Left lung (tissue), 10 donors: ENCODE data around the gene BAHCC1. TPM values are rescaled to one million over a fixed set of nuclear protein-coding genes. Genes with fewer than 3 reads are reported as not detected.
"Not testable (repeated sequence)": the region's sequence is repeated elsewhere in the genome, so short reads cannot be mapped to it uniquely, and the experiment has no call there.

Source experiments
- ATAC-seq: fragments of 200-7000 bp; cut with Tn5 transposase; one replicate; pipeline ENCODE4 v1.9.1; 2020; ENCODE audit warnings: moderate library complexity
- DNase-seq, 4 donors: peaks; one replicate each; pipeline ENCODE4 v3.0.0-alpha.2; 2013 to 2020
- H3K27ac ChIP-seq, 2 donors: fragments of 200-600 bp; sonication (generic) in 1 of 2; one replicate each; pipeline versions ENCODE4 v1.5.0 to v1.8.0; 2020 to 2021
- H3K27me3 ChIP-seq, 2 donors: fragments of 200-600 bp; sonication (generic) in 1 of 2; one replicate each; pipeline versions ENCODE4 v1.5.0 to v1.8.0; 2020 to 2021
- H3K36me3 ChIP-seq, 2 donors: fragments of 200-600 bp; sonication (generic) in 1 of 2; one replicate each; pipeline versions ENCODE4 v1.5.0 to v1.8.0; 2020 to 2021
- H3K4me1 ChIP-seq, 2 donors: fragments of 200-600 bp; one replicate each; pipeline ENCODE4 v1.8.0; 2021
- H3K4me3 ChIP-seq, 2 donors: fragments of 200-600 bp; sonication (generic) in 1 of 2; one replicate each; pipeline versions ENCODE4 v1.5.0 to v1.8.0; 2020 to 2021; ENCODE audit warnings: mild to moderate bottlenecking in 1 of 2
- H3K9me3 ChIP-seq, 2 donors: fragments of 200-600 bp; sonication (generic) in 1 of 2; one replicate each; pipeline versions ENCODE4 v1.5.0 to v1.8.0; 2020 to 2021
- CTCF ChIP-seq, 2 donors: fragments of 200-600 bp; sonication (generic) in 1 of 2; IDR thresholded peaks; one replicate each; pipeline versions ENCODE4 v1.5.0 to v1.8.0; 2021; ENCODE audit warnings: antibody characterized with exemption in 2 of 2
- intact Hi-C, 2 donors: fragments of 100-400 bp; cut with DNase I; formaldehyde crosslinking; loops; one replicate each; pipeline versions ENCODE4 v1.11.2 to v1.14.2; 2022
- polyA plus RNA-seq, 6 donors: library from polyadenylated mRNA; unstranded; fragments of 120-200 nt; gene quantifications; one replicate each; pipeline ENCODE4 v1.2.1, GENCODE V29; 2013; ENCODE audit not compliant: insufficient read length in 6 of 6
- total RNA-seq, 2 donors: library from RNA; stranded (reverse); fragmentation: NEBNext Ultra II Directional; extraction: Animal tissue kit (Norgen Biotek cat#: 25700); gene quantifications; one replicate each; pipeline ENCODE4 v1.2.1, GENCODE V29; 2021
- donor health status: DM: no; HTN: yes; CAD: no.
- donor health status: DM: no; HTN: no; CAD: no.

BAHCC1 gene
- total and polyA plus RNA-seq, 8 donors: 13.6 to 28.5 (median 21.4) TPM

- no peak for TF ChIP-seq CTCF (IDR thresholded peaks at IDR 0.05)
- peak; percentile 55 for ATAC-seq
- H3K4me3 ChIP-seq: no peak overlapping the region
- intact Hi-C loops: no loop called here
- no peak overlapping the region for H3K27ac ChIP-seq
- no peaks in the 10 kb centered on the region for H3K36me3 ChIP-seq
- H3K27me3 ChIP-seq: peaks cover 0 to 44% of the 10 kb centered on the region in 2 donors
- DNase-seq: peak in 1 of 4 donors; percentile 79
- H3K9me3 ChIP-seq: no peaks in the 10 kb centered on the region
- peaks cover 3 to 47% of the 10 kb centered on the region in 2 donors for H3K4me1 ChIP-seq
These were observed 46.9 kb upstream of the BAHCC1 start for GRCh38 chr17:81348097-81349055.

DNA sequence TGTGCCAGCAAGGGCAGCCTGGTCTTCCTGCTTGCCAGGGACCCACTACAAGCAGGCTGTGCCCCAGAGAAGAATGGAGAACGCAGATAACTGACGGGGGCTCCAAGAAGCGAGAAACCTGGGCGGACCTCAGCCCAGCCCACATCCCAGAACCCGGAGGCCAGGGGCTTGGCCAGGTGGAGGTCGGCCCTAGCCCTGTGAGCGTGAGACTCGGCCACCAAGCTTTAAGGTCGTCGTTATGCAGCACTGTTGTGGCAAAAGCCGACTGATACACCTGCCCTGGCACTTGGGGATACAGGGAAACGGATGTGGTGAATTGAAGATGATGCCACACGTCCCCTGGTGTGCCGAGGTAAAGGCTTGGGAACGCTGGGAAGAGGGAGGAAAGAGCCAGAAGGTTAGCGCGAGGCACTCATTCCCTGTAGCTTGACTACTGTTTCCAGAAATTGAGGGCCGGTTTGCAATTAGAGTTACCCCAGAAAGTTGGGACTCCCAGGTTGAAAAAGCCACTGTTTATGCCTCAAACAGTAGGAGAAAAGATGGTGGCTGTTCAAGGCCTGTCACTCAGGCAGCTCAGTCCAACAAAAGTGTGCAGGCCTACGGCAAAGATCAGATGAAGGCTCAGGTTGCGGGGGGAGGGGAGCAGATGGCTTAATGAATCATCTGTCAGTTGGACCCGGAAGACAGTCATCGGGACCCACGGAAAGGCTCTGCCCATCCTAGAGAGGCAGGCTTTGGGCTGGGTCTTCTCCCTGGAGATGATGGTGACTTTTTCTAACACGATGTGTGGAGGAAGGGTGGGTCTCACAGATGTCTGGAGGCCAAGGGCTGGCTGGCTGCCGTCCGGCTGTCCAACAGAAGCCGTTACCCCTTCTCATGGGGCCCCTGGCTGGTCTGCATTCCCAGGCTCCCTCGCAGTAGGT is 45.6 kb upstream of the BAHCC1 start:
- H3K27ac ChIP-seq: no peak overlapping the region
- no peaks in the 10 kb centered on the region for H3K9me3 ChIP-seq
- peaks cover 0 to 31% of the 10 kb centered on the region in 2 donors for H3K27me3 ChIP-seq
- intact Hi-C loops: no loop called here
- ATAC-seq (no peak), DNase-seq (no peak)
- H3K4me3 ChIP-seq: no peak overlapping the region
- no peaks in the 10 kb centered on the region for H3K36me3 ChIP-seq
- no peak for TF ChIP-seq CTCF (IDR thresholded peaks at IDR 0.05)
- H3K4me1 ChIP-seq: peaks cover 3 to 34% of the 10 kb centered on the region in 2 donors

DNA sequence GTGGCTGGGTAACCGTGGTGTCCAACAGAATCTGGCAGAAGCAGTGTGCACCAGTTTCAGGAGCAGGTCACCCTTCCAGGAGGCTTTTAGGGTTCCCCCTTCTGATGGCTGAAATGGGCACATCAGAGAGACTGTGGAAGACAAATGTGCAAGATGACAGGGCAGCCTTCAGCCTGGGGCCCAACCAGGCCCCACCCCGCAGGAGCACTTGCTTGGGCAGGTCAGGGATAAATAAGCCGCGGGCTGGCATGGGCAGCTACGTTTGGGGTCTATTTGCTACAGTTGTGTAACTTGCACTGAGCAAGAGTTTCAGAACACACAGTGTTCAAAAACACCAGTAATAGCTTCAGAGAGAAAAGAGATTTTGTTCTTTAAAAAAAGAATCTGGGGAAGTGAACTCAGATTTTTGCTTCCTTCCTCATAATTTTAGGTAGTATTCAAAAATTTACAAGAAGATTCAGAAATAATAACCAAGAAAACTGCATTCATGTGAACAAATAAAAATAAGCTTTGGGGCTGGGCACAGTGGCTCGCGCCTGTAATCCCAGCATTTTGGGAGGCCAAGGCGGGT is 44.9 kb upstream of the BAHCC1 start:
- no peak for TF ChIP-seq CTCF (IDR thresholded peaks at IDR 0.05)
- H3K36me3 ChIP-seq: no peaks in the 10 kb centered on the region
- H3K27me3 ChIP-seq: peaks cover 0 to 24% of the 10 kb centered on the region in 2 donors
- intact Hi-C loops: no loop called here
- peaks cover 3 to 29% of the 10 kb centered on the region in 2 donors for H3K4me1 ChIP-seq
- H3K27ac ChIP-seq: no peak overlapping the region
- no peak for ATAC-seq
- no peaks in the 10 kb centered on the region for H3K9me3 ChIP-seq
- DNase-seq: no peak
- no peak overlapping the region for H3K4me3 ChIP-seq

- ATAC-seq, intact Hi-C loops, H3K4me3 ChIP-seq, H3K36me3 ChIP-seq, DNase-seq, H3K27ac ChIP-seq, H3K9me3 ChIP-seq: not testable (repeated sequence)
- H3K27me3 ChIP-seq: peaks cover 0 to 16% of the 10 kb centered on the region in 2 donors
- H3K4me1 ChIP-seq: peaks cover 3 to 26% of the 10 kb centered on the region in 2 donors
These were observed 43.8 kb upstream of the BAHCC1 start for GRCh38 chr17:81351329-81352052.

DNA sequence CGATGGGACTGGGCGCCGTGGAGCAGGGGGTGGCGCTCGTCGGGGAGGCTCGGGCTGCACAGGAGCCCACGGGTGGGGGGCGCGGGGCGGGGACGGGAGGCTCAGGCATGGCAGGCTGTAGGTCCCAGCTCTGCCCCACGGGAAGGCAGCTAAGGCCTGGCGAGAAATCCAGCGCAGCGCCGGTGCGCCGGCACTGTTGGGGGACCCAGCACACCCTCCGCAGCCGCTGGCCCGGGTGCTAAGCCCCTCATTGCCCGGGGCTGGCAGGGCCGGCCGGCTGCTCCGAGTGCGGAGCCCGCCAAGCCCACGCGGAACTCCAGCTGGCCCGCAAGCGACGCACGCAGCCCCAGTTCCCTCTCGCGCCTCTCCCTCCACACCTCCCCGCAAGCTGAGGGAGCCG is 43.2 kb upstream of the BAHCC1 start:
- intact Hi-C loops, DNase-seq, H3K4me3 ChIP-seq, H3K36me3 ChIP-seq, H3K27ac ChIP-seq, H3K9me3 ChIP-seq, ATAC-seq: not testable (repeated sequence)
- Histone ChIP-seq H3K27me3 (peaks cover 0 to 11% of the 10 kb centered on the region in 2 donors), H3K4me1 (peaks cover 3 to 21% of the 10 kb centered on the region in 2 donors)
